HG02884 (cell line): ENCODE measurements around the gene ITPK1.

Experiments used
- ATAC-seq: cut with Tn5 transposase; IDR thresholded peaks from one replicate; pipeline ENCODE4 v1.9.1; 2021; ENCODE audit warnings: mild to moderate bottlenecking, moderate library complexity; ENCODE audit not compliant: unreplicated experiment

ITPK1 gene

GRCh38 chr14:92943855-92944570 lies 171.7 kb downstream of the ITPK1 start:
- no peak for ATAC-seq

GRCh38 chr14:92942976-92943710 lies 172.6 kb downstream of the ITPK1 start:
- ATAC-seq = no peak

GRCh38 chr14:92942576-92942975 lies 173.1 kb downstream of the ITPK1 start:
- ATAC-seq = no peak

GRCh38 chr14:92942136-92942535 lies 173.6 kb downstream of the ITPK1 start:
- ATAC-seq = no peak

GRCh38 chr14:92941531-92941930 lies 174.2 kb downstream of the ITPK1 start:
- no peak for ATAC-seq

- ATAC-seq = no peak
These were observed 175.2 kb downstream of the ITPK1 start for GRCh38 chr14:92940543-92940942.

GRCh38 chr14:92939699-92940098 lies 176.0 kb downstream of the ITPK1 start:
- no peak for ATAC-seq

GRCh38 chr14:92938890-92939671 lies 176.6 kb downstream of the ITPK1 start:
- ATAC-seq = no peak

- ATAC-seq = no peak
These were observed 177.4 kb downstream of the ITPK1 start for GRCh38 chr14:92938235-92938875.

GRCh38 chr14:92937051-92937937 lies 178.4 kb downstream of the ITPK1 start:
- ATAC-seq = no peak

GRCh38 chr14:92936085-92936484 lies 179.6 kb downstream of the ITPK1 start:
- no peak for ATAC-seq

GRCh38 chr14:92935446-92935845 lies 180.3 kb downstream of the ITPK1 start:
- no peak for ATAC-seq

GRCh38 chr14:92934196-92935085 lies 181.3 kb downstream of the ITPK1 start:
- ATAC-seq = no peak

GRCh38 chr14:92933481-92933880 lies 182.2 kb downstream of the ITPK1 start:
- ATAC-seq = no peak

- ATAC-seq = no peak
These were observed 183.0 kb downstream of the ITPK1 start for GRCh38 chr14:92932448-92933395.

- ATAC-seq = no peak
These were observed 183.9 kb downstream of the ITPK1 start for GRCh38 chr14:92931681-92932447.
